H54 (cell line): ENCODE measurements around the gene ADAMTS2.

ENCODE experiments used
- DNase-seq: peaks from one replicate; pipeline ENCODE4 v3.0.0; 2011; ENCODE audit warnings: low spot score, mixed read lengths; ENCODE audit not compliant: insufficient read length
- FAIRE-seq: peaks from 3 replicates; lab custom pipeline; 2011; peaks lifted over from hg19 to GRCh38; lab: Jason Lieb, UNC
- POLR2A ChIP-seq: IDR thresholded peaks from 2 replicates; pipeline ENCODE4 v1.6.1; 2011; ENCODE audit warnings: low read depth, mild to moderate bottlenecking, low read length

Gene ADAMTS2

DNA sequence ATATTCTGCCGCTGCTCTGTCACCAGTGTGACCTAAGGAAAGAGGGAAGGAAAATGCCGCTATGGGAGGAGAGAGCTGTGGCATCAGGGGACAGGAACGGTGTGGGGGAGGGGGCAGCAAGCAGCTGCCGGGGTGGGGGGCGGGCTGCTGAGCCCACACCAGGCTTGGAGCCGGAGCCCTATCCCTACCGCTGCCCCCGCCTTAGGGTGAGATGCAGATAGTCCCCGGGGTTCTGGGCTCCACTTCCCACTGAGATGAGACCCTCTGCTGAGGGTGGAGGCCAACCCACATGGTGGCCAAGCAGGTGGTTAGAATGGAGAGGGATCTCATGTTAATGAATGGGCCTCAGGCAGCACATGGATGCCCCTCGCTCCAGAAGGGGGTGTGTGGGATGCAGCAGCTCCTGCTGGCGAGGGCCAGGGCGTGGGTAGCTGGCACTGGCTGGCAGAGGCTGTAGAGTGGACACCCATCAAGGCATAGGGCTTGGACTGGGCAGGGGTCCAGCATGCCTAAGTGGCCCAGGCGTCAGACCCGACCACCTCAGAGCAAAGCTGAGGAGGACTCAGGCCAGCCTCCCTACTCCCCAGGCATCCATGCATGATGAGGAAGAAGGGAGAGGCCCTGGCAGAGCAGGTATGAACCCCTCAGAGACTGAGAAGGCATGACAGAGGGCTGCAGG lies 153.6 kb downstream of the ADAMTS2 start:
- FAIRE-seq (no peak), DNase-seq (no peak)
- TF ChIP-seq POLR2A, result no peak

DNA sequence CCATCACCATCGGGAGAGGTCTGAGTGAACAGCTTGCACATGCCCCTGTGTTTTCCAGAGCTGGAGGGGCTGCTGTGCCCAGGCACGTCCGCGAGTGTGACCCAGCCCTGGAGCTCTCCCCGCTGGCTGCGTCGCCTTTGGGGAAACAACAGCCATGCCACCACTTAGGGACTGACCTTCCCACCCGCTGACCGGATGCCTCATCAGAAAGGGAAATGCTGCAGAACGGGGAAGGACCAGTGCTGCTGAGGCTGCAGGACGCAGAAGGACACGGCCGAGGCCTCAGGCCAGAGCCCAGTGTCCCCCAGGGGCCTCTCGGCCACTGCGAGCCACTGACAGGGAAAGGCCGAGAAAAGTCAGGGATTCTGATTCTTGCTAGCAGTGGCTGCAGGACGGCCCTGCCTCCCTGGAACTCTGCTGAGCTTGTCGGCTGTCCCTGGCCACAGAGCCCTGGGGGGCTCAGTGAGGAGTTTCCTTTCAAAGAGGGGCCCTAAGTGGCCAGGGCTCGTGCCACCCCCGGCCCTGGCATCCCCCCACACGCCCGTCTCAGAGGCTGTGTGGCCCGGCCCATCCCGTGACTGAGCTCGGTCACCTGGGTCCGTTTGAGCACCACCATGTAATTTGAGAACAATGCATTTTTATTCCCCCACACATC lies 154.3 kb downstream of the ADAMTS2 start:
- FAIRE-seq (no peak), DNase-seq (no peak)
- TF ChIP-seq POLR2A, result no peak

DNA sequence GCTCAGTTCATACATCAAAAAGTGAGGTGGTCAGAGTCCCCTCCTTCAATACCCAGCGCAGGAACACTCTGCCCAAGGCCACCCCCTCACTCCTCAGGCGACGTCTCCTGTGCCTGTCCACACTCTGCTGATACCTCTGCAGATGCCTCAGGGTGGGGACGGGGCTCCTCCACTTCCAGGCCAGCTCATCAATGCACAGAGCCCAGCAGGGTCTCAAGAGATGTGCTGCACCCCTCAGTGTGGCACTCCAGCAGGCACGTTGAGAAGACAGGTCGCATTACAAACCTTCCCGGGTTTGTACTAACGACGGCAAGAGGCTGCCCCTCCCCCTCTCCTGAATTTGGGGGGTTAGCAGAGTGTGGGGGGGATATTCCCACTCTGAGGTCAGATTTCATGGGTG lies 156.6 kb downstream of the ADAMTS2 start:
- no peak for DNase-seq
- no peak for FAIRE-seq

DNA sequence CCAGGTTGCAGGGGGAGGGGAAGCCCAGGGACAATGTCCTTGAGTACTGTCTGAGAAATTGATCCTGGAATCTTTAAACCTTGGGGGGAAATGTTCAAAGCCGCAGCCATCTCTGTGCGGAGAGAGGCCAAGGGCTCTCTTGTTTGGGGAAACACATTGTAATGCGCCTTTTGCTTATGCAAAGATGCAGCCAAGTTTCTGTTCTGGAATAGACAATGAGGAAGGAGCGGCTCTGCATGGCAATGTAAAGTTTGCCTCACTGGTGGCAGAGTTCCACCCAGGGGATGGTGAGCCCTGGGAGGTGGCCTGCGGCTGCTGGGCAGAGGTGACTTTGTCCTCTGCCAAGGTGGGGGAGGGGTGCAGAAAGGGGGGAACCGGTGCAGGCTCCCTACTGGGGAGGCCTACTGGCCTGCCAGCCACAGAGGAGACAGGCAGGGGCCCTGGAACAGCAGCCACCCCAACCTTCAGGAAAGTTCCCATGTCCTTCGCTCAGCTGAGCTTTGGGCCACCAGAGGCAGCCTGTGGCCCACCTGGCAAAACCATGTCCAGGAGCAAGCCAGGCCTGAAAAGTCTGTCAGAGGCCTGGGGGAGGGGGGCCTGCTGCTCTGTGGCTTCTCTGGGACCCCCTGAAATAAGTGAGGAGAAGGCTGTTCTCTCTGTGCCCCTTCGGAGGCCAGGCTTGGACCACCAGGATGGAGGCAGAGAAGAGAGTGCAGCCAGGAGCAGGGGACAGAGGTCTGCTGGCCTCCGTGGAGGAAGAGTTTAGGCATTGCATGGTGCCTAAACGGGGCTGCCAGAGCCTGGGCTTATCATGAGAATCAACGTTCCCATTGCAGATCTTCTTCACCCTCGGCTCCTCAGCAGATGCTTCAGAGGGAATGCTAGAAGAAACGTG lies 157.3 kb downstream of the ADAMTS2 start:
- DNase-seq, result no peak
- no peak for FAIRE-seq
- no peak for TF ChIP-seq POLR2A

More for the DNA sequence above, 156.6 kb downstream of the ADAMTS2 start:
- TF ChIP-seq POLR2A, result no peak

DNA sequence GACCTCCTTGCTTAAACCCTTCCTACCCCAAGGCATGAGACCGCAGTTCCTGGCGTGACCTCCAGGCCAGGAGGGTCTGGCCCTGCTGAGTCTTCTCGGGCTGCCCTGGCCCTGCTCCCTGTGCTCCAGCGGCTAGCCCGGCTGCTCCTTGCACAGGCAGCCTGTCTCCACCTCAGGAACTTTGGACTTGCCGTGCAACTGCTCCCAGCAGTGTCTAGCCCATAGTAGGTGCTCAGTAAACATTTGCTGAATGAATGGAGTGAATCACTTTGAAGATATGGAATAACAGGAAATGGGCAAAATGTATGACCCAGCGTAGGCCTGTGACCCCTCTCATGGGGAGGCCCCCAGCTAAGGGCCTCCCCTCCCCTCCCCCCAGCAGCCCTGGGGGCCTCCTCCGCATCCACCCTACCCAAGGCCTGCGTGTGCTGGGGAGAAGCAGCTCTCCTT lies 158.0 kb downstream of the ADAMTS2 start:
- DNase-seq (no peak), FAIRE-seq (no peak)
- TF ChIP-seq POLR2A, result no peak

DNA sequence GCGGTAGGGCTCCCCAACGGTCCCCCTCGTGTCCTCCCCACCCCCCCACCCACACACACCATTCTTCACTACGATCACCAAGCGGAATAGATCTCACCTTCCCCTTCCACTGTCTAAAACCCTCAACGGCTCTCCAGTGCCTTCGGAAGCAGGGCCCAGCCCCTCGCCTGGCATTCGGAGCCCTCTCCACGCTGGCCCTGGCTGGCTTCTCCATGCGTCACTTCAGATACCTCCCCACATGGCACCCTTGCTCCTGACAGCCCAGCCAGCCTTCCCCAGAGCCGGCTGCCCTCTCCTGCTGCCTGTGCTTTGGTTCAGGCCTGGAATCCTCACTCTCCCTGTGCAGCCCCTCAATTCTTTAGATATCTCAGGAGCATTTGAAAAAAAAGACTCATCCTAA lies 158.5 kb downstream of the ADAMTS2 start:
- no peak for TF ChIP-seq POLR2A
- no peak for FAIRE-seq

DNA sequence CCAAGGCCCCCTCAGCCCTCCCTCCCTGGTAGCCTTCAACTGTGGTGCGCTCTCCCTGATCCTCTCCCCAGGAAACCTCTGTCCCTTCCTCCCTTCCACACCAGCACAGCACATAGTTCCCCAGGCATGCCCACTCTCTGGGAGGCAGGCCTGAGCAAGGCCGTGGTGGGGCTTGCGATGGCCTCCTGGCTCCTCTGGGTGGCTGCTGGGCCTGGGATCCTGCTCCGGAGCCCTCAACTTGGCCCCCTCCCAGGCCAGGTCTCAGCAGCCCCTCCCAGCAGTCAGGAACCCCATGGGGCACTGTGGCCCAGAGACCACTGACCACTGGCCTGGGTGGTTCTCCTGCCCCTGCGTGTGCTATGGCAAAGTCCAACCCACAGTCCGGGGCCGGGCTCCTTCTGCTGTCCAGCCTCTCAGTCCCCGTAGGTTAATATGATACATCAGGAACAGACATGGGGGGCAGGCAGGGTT lies 159.3 kb downstream of the ADAMTS2 start:
- TF ChIP-seq POLR2A, result no peak
- DNase-seq, result no peak
- FAIRE-seq, result no peak

More for the DNA sequence above, 158.5 kb downstream of the ADAMTS2 start:
- no peak for DNase-seq

DNA sequence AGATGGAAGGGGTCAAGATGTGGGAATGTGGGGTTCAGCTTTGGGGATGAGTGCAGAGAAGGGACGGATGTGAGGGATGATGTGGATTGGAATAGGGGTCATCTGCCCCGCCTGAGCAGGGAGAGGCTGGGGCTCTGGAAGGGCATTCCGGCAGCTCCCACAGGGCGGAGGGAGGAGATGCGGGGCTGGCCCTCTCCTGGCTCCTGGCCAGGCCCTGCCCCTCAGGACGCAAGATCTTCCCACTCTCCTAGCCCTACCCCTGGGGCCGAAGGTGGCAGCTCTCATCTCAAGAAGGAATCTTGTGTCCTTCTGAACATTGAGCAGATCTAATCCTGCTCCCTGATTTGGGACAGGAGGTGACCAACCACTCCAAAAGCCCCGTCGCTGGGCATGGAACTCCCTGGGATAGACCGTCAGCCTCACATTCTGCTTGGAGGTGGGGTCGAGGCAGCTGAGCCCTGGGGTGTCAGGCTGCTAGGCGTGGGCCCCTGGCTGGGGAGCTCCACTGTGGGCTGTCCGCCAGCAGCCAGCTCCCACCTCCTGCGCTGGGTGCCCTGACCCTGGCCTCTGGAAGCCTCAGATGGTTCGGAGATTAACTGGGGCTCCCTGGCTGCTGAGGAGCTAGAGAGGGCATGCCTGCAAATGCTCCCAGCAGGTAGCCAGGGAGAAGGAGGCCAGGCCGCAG lies 159.9 kb downstream of the ADAMTS2 start:
- DNase-seq (no peak), FAIRE-seq (no peak)
- no peak for TF ChIP-seq POLR2A

DNA sequence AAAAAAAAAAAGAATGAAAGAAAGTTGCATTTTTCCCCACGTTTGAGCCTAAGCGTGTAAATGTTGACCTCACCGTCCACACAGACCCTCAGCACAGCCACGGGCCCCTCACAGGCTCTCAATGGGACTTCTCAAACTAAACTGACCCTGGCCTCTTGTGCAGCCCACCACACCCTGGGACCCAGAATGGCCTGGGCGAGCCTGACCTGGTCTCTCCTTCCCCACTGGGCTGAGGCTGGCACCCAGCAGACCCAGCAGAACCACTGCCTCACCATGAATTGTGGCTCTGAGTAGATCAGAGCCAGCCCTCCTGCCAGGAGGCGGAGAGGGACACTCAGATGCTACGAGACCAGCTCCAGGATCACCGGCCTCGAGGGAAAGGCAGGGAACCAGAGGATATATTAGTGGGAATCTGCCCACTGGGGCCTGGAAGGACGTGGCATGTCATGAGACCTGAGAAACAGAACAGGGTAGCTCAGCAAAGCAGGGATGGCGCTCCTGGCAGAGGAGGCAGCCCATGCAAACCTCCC lies 160.7 kb downstream of the ADAMTS2 start:
- DNase-seq, result no peak
- TF ChIP-seq POLR2A, result no peak
- FAIRE-seq, result no peak

DNA sequence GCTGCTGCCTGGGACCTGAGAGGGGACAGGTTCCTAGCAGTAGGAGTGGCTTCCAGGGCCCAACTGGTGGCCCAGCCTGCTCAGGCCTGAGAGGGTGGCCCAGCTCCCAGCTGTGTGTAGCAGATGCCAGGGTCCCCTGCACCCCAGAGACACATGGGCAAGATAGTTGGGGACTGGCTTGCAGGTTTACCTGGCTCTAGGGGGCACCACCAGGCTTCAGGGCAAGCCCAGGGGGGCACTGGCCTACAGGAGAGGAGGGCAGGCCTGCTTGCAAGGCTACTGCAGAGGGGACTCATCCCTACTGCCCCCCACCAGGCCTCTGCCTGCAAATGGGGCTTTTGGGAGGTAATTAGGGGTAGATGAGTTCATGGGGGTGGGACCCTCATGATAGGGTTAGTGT lies 161.8 kb downstream of the ADAMTS2 start:
- no peak for DNase-seq
- FAIRE-seq, result no peak
- TF ChIP-seq POLR2A, result no peak

DNA sequence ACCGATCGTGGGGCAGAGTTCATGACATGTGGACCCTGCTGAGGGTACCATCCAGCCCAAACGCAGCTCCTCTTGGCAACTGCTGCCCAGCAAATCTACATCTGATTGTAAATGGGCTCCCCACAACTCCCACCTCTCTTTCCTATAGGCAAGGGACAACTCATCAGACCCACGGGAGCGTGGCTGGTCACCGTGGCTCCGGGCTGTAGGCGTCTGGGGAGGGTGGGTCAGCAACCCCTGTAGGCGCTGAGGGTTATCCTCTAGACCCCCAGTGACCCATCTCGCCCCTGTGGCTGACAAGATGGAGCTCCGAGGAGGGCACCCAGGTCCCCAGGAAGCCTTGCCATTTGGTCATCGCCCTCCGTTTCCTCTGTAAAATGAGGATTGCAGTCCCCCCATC lies 162.7 kb downstream of the ADAMTS2 start:
- FAIRE-seq (no peak), DNase-seq (no peak)
- no peak for TF ChIP-seq POLR2A

DNA sequence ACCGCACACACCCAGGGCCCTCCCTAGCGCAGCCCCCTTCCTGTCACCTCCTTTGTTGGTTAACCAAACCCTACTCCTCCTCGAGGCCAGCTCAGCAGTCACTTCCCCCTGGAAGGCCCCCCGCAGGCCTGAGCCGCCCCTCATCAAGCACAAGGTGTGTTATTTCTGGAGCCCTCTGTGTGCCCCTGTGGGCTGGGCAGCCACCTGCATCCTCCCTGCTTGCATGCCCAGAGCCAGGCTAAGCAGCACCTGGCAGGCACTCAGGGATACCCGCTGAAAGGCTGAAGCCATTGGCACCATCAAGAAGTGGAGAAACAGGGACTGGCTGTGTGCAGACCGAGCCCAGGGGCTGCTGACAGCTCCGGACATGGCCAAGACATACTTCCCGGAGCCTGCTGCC lies 163.3 kb downstream of the ADAMTS2 start:
- TF ChIP-seq POLR2A, result no peak
- DNase-seq, result no peak

DNA sequence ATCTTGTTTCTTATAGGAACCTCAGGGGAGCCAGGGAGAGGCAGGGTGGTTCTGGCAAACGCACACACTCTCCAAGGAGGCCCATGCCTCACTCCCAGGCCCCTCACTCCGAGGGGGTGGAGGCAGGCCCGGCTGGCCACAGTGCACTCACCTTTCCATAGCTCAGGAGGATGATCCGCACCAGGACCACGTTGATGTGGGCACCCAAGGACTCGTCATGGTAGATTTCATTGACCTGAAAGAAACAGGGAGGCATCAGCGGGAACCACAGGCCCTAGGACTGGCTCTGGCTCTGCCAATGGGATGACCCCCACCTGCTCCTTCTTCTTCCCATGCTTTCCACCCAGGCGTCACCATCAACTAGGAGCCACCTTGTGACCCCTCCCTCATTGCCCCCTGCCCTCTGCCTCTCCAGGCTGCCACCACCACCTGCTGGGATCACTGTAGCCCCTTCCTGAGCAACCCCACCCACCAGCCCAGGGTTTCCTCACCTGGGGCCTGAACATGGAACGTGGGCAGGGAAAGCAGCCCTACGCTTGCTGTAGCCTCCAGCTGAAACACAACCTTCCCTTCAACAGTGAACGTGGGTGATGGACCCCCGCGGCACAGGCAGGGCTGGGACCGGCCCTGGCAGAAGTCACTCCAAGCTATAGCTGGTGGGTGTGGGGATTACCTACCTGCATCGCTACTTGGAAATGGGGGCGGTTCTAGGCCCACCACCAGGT lies 164.2 kb downstream of the ADAMTS2 start:
- FAIRE-seq (no peak), DNase-seq (no peak)
- no peak for TF ChIP-seq POLR2A

More for the DNA sequence above, 163.3 kb downstream of the ADAMTS2 start:
- no peak for FAIRE-seq
